Effector memory CD4-positive, alpha-beta T cell (primary cell): ENCODE data around the gene CGB8.
"Not testable (repeated sequence)": the region's sequence is repeated elsewhere in the genome, so short reads cannot be mapped to it uniquely, and the experiment has no call there.

Experiments used
- DNase-seq, 3 donors: peaks; one replicate each; pipeline ENCODE4 v3.0.0-alpha.2; 2020
- H3K27ac ChIP-seq: 2 replicates; pipeline ENCODE4 v1.7.0; 2013; ENCODE audit warnings: mild to moderate bottlenecking, low read length, moderate library complexity; ENCODE audit not compliant: insufficient read depth, poor library complexity, severe bottlenecking
- H3K27me3 ChIP-seq: replicated peaks from 2 replicates; pipeline ENCODE4 v1.7.0; 2013; ENCODE audit warnings: mild to moderate bottlenecking, low read length; ENCODE audit not compliant: insufficient read depth, control insufficient read depth, poor library complexity, severe bottlenecking
- H3K36me3 ChIP-seq: 2 replicates; pipeline ENCODE4 v1.7.0; 2013; ENCODE audit warnings: mild to moderate bottlenecking, low read length, moderate library complexity; ENCODE audit not compliant: control insufficient read depth, insufficient read depth
- H3K4me1 ChIP-seq: 2 replicates; pipeline ENCODE4 v1.7.0; 2013; ENCODE audit warnings: low read length, mild to moderate bottlenecking; ENCODE audit not compliant: control insufficient read depth, insufficient read depth, poor library complexity, severe bottlenecking
- H3K4me3 ChIP-seq: 2 replicates; pipeline ENCODE4 v1.7.0; 2013; ENCODE audit warnings: low read length, low read depth, mild to moderate bottlenecking; ENCODE audit not compliant: insufficient read depth, poor library complexity, severe bottlenecking
- H3K9me3 ChIP-seq: 2 replicates; pipeline ENCODE4 v1.7.0; 2013; ENCODE audit warnings: mild to moderate bottlenecking, low read length, moderate library complexity; ENCODE audit not compliant: control insufficient read depth

The CGB8 gene

GRCh38 chr19:49019242-49019932 lies 29.5 kb downstream of the CGB8 start:
- Histone ChIP-seq H3K27me3 (no peaks in the 10 kb centered on the region), H3K36me3 (no peaks in the 10 kb centered on the region), H3K9me3 (no peaks in the 10 kb centered on the region), H3K4me1 (peaks cover 13% of the 10 kb centered on the region), H3K4me3 (peak overlapping the region; percentile 66), H3K27ac (no peak overlapping the region)
- peak; percentile 45 to 57 (median 46) for DNase-seq

GRCh38 chr19:49018388-49019241 lies 30.3 kb downstream of the CGB8 start:
- not testable (repeated sequence) for DNase-seq, H3K9me3 ChIP-seq, H3K27ac ChIP-seq, H3K27me3 ChIP-seq, H3K36me3 ChIP-seq
- peaks cover 13% of the 10 kb centered on the region for H3K4me1 ChIP-seq
- peak overlapping the region; percentile 66 for H3K4me3 ChIP-seq

- H3K27me3 ChIP-seq: no peaks in the 10 kb centered on the region
These were observed 31.1 kb downstream of the CGB8 start for GRCh38 chr19:49017666-49018351.

GRCh38 chr19:49017041-49017665 lies 31.8 kb downstream of the CGB8 start, which contains the start of gene LHB:
Gene LHB (minus strand): TSS chr19:49017091. CDS start chr19:49017081, 10 bp downstream.
- H3K4me3 ChIP-seq: peak within 1 kb of the TSS; percentile 66
- H3K27me3 ChIP-seq: no peaks in the 10 kb centered on the region
- H3K27ac ChIP-seq: peak within 1 kb of the TSS; percentile 48

More at GRCh38 chr19:49017666-49018351, 31.1 kb downstream of the CGB8 start:
- DNase-seq: peak; percentile 32 to 55 (median 49)
- Histone ChIP-seq H3K4me1 (peaks cover 13% of the 10 kb centered on the region), H3K4me3 (peak overlapping the region; percentile 66), H3K9me3 (no peaks in the 10 kb centered on the region), H3K36me3 (no peaks in the 10 kb centered on the region), H3K27ac (peak overlapping the region; percentile 48)

GRCh38 chr19:49016067-49016839 lies 32.7 kb downstream of the CGB8 start:
- no peak for DNase-seq
- H3K4me1 ChIP-seq: peaks cover 13% of the 10 kb centered on the region
- H3K9me3 ChIP-seq: no peaks in the 10 kb centered on the region
- H3K27me3 ChIP-seq: no peaks in the 10 kb centered on the region
- H3K36me3 ChIP-seq: peaks cover 5% of the 10 kb centered on the region
- H3K27ac ChIP-seq: no peak overlapping the region
- H3K4me3 ChIP-seq: no peak overlapping the region

More at GRCh38 chr19:49017041-49017665, 31.8 kb downstream of the CGB8 start, which contains the start of gene LHB:
- no peaks in the 10 kb centered on the region for H3K9me3 ChIP-seq
- peaks cover 1% of the 10 kb centered on the region for H3K36me3 ChIP-seq
- peaks cover 13% of the 10 kb centered on the region for H3K4me1 ChIP-seq
- no peak for DNase-seq

- Histone ChIP-seq H3K36me3 (peaks cover 16% of the 10 kb centered on the region), H3K4me1 (peaks cover 13% of the 10 kb centered on the region), H3K9me3 (no peaks in the 10 kb centered on the region), H3K27me3 (no peaks in the 10 kb centered on the region), H3K4me3 (no peak overlapping the region), H3K27ac (no peak overlapping the region)
- no peak for DNase-seq
These were observed 34.0 kb downstream of the CGB8 start for GRCh38 chr19:49014870-49015255.

- peaks cover 21% of the 10 kb centered on the region for H3K36me3 ChIP-seq
- H3K27me3 ChIP-seq: no peaks in the 10 kb centered on the region
- H3K4me1 ChIP-seq: peaks cover 8% of the 10 kb centered on the region
- DNase-seq: no peak
- no peaks in the 10 kb centered on the region for H3K9me3 ChIP-seq
- H3K27ac ChIP-seq: no peak overlapping the region
- H3K4me3 ChIP-seq: no peak overlapping the region
These were observed 34.6 kb downstream of the CGB8 start for GRCh38 chr19:49014123-49014869.

- H3K27me3 ChIP-seq: no peaks in the 10 kb centered on the region
- H3K4me1 ChIP-seq: no peaks in the 10 kb centered on the region
- H3K36me3 ChIP-seq: peaks cover 35% of the 10 kb centered on the region
- H3K27ac ChIP-seq: no peak overlapping the region
- DNase-seq: no peak
- no peak overlapping the region for H3K4me3 ChIP-seq
- no peaks in the 10 kb centered on the region for H3K9me3 ChIP-seq
These were observed 37.7 kb downstream of the CGB8 start for GRCh38 chr19:49011194-49011593.
